Measurements from ENCODE around the gene OSBP2. TPM values are rescaled to one million over a fixed set of nuclear protein-coding genes. Genes with fewer than 3 reads are reported as not detected.

OSBP2 gene
- total RNA-seq, 4 donors from 2014 or later = 0.60 to 7.5 (median 4.3) TPM

DNA sequence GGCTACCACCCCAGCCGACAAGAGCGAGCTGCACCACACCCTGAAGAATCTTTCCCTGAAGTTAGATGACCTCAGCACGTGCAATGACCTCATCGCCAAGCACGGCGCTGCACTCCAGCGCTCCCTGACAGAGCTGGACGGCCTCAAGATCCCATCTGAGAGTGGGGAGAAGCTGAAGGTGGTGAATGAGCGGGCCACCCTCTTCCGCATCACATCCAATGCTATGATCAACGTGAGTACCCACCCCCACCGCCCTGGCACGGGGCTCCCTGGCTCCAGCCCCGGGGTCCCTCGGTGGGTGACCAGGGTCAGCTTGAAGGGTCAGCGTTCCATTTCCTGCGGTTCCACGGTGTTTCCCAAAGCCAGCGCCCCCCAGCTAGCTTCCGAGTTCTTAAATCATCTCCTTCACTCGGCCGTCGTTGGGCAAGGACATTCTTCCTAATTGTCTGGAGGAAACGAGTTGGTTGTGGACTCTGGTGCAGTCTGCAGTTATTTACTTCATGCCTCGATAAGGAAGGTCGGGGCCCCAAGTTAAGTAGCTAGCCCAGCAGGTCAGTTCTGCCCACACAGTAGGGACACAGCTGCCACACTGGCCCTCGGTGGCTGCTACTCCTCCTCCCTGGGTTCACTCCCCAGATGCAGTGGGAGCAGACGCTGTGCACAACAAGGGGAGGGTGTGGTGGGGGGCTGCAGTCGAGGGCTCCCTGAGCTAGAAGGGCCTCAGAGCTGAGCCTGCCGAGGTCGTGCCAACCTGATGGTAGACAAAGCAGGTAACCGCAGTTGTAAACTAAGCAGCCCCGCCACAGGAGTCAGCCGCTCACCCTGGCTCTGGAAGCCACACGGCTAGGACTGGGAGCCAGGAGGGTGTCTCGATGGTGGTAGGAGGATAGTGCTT is 176.0 kb downstream of the OSBP2 start:
- Histone ChIP-seq H3K9me3 (no peaks in the 10 kb centered on the region), H3K27me3 (no peaks in the 10 kb centered on the region), H3K36me3 (no peaks in the 10 kb centered on the region), H3K4me3 (no peak overlapping the region), H3K27ac (no peak overlapping the region), H3K4me1 (no peaks in the 10 kb centered on the region)
- DNase-seq = peak; percentile 2
- WGBS, 2 donors (ENCODE audit: low coverage in 1 of 2) = 90 to 100% methylated on average over 3 to 34 of the region's 36 CpGs
- in situ Hi-C loops (cut with MboI; ENCODE audit: low pct_ligation_motif_present in 1 of 4, low pct_unique_long_range_greater_than_20kb in 1 of 4, low sequenced_read_pairs in 3 of 4) = no loop called here
- intact Hi-C loops (cut with DNase I; ENCODE audit: low total_unique reads) = no loop called here
- TF ChIP-seq, protein P1, sequence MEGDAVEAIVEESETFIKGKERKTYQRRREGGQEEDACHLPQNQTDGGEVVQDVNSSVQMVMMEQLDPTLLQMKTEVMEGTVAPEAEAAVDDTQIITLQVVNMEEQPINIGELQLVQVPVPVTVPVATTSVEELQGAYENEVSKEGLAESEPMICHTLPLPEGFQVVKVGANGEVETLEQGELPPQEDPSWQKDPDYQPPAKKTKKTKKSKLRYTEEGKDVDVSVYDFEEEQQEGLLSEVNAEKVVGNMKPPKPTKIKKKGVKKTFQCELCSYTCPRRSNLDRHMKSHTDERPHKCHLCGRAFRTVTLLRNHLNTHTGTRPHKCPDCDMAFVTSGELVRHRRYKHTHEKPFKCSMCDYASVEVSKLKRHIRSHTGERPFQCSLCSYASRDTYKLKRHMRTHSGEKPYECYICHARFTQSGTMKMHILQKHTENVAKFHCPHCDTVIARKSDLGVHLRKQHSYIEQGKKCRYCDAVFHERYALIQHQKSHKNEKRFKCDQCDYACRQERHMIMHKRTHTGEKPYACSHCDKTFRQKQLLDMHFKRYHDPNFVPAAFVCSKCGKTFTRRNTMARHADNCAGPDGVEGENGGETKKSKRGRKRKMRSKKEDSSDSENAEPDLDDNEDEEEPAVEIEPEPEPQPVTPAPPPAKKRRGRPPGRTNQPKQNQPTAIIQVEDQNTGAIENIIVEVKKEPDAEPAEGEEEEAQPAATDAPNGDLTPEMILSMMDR (IDR thresholded peaks at IDR 0.05) = no peak
- TF ChIP-seq POLR2A (IDR thresholded peaks at IDR 0.05) (no peak), EP300 (IDR thresholded peaks at IDR 0.05; ENCODE audit: low read depth) (no peak), POLR2AphosphoS5 (IDR thresholded peaks at IDR 0.05) (no peak)

DNA sequence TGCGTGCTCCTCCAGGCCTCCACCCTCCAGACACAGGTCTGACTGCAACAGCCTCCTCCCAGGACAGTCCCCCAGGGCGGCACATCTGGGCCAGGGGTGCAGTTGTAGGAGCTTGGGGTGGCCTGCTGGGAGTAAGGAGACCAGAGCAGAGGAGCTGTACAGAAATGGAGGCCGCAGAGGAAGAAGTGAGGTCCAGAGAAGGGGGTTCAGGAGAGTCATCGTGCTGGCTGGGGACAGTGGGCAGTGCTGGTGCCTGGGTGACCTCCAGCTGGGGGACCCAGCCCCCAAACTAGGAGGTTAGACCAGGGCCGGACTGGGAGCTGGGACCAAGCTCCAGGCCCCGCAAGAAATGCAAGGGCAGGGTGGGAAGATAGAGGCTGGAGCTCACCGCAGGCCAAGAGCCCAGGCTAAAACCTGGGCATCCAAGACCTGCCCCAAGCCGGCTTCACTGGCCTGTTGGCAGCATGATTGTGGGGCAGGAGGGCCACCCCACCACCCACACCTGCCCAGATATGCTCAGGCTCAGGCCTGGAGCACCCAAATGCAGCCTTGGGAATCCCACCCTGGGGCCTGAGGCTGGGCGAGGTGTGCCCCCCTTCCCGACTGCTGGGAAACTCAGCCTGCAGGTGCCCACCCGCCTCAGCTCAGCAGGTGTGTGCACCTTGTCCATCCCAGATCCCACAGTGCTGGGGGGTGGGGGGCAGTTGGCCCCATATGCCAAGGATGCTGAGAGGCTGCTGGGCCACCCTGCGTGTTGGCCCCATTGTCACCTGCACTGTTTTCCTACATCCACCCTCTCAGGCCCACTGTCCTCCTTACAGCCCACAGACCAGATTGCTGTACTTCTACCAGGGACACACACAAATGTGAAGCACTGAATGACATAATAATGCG is 177.0 kb downstream of the OSBP2 start:
- intact Hi-C loops (cut with DNase I; ENCODE audit: low total_unique reads) = no loop called here
- 65 to 87% methylated on average over 4 to 11 of the region's 13 CpGs for WGBS, 2 donors (ENCODE audit: low coverage in 1 of 2)

DNA sequence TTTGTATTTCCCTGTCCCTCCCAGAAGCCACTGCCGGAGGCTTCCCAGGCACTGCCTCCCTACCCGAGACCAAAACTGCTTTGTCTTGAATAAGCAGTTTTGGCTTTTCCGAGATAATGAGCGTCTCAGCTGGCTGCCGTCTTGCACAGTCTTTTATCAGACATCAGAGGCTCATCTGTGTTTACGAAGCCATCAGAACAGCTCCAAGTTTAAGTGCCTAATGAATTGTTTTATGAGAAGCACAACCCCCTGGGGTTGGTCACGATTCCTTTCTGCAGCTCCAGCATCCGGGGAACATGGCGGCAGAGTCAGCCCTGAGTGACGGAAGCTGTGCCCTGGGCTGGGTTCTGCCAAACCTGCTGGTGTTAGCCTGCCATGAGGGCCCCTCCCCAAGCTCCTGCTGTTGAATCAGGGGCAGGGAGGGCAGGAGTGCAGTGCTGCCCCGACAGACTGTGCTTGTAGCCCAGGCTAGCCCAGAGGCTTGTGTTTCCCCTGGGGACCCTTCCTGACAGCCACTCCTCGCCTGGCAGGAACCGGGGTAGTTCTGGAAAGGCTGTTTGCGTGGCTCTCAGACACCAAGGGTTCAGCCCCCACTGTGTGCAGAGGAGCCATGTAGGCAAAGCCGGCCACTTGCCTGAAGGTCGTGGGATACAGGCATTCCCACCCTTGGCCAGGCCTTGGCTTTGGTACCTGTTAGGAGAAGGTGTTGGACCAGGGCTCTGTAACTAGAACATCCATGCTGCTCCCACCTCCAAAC is 177.8 kb downstream of the OSBP2 start:
- peak; percentile 1 for DNase-seq

More for the DNA sequence above, 177.0 kb downstream of the OSBP2 start:
- Histone ChIP-seq H3K4me3 (no peak overlapping the region), H3K9me3 (no peaks in the 10 kb centered on the region), H3K27me3 (no peaks in the 10 kb centered on the region), H3K27ac (no peak overlapping the region), H3K36me3 (no peaks in the 10 kb centered on the region), H3K4me1 (no peaks in the 10 kb centered on the region)
- DNase-seq = peak; percentile 3
- in situ Hi-C loops (cut with MboI; ENCODE audit: low pct_ligation_motif_present in 1 of 4, low pct_unique_long_range_greater_than_20kb in 1 of 4, low sequenced_read_pairs in 3 of 4) = no loop called here
- TF ChIP-seq EP300 (IDR thresholded peaks at IDR 0.05; ENCODE audit: low read depth) (no peak), POLR2A (IDR thresholded peaks at IDR 0.05) (no peak), POLR2AphosphoS5 (IDR thresholded peaks at IDR 0.05) (no peak)
- TF ChIP-seq, protein P1 (IDR thresholded peaks at IDR 0.05) = no peak

More for the DNA sequence above, 177.8 kb downstream of the OSBP2 start:
- H3K9me3 ChIP-seq = no peaks in the 10 kb centered on the region
- WGBS, 2 donors (ENCODE audit: low coverage in 1 of 2) = 60 to 84% methylated on average over 1 to 16 of the region's 16 CpGs
- H3K27me3 ChIP-seq = no peaks in the 10 kb centered on the region
- no peaks in the 10 kb centered on the region for H3K36me3 ChIP-seq
- no peak overlapping the region for H3K4me3 ChIP-seq
- TF ChIP-seq, protein P1 (IDR thresholded peaks at IDR 0.05) = no peak
- TF ChIP-seq POLR2AphosphoS5 (IDR thresholded peaks at IDR 0.05) (no peak), POLR2A (IDR thresholded peaks at IDR 0.05) (no peak), EP300 (IDR thresholded peaks at IDR 0.05; ENCODE audit: low read depth) (no peak)
- H3K4me1 ChIP-seq = no peaks in the 10 kb centered on the region
- in situ Hi-C loops (cut with MboI; ENCODE audit: low pct_ligation_motif_present in 1 of 4, low pct_unique_long_range_greater_than_20kb in 1 of 4, low sequenced_read_pairs in 3 of 4) = no loop called here
- no peak overlapping the region for H3K27ac ChIP-seq
- intact Hi-C loops (cut with DNase I; ENCODE audit: low total_unique reads) = no loop called here
